ENCODE data around the gene GRM8.

- TF ChIP-seq MAX (IDR thresholded peaks at IDR 0.05), result no peak
- no peak for TF ChIP-seq EGR1 (IDR thresholded peaks at IDR 0.05)
- no peak for TF ChIP-seq REST (IDR thresholded peaks at IDR 0.05; ENCODE audit: low read depth)
- TF ChIP-seq TAF1 (IDR thresholded peaks at IDR 0.05; ENCODE audit: low read depth), result no peak
- no peak for TF ChIP-seq YY1 (IDR thresholded peaks at IDR 0.05; ENCODE audit: low read depth)
- no peak for TF ChIP-seq CEBPB (IDR thresholded peaks at IDR 0.05)
- no peak for TF ChIP-seq CREB1 (IDR thresholded peaks at IDR 0.05; ENCODE audit: low read depth)
- TF ChIP-seq NFIC (IDR thresholded peaks at IDR 0.05), result no peak
- TF ChIP-seq, protein P1, sequence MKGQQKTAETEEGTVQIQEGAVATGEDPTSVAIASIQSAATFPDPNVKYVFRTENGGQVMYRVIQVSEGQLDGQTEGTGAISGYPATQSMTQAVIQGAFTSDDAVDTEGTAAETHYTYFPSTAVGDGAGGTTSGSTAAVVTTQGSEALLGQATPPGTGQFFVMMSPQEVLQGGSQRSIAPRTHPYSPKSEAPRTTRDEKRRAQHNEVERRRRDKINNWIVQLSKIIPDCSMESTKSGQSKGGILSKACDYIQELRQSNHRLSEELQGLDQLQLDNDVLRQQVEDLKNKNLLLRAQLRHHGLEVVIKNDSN (IDR thresholded peaks at IDR 0.05), result no peak
- TF ChIP-seq EP300 (IDR thresholded peaks at IDR 0.05; ENCODE audit: borderline replicate concordance), result no peak
- TF ChIP-seq ZBTB7A (IDR thresholded peaks at IDR 0.05; ENCODE audit: low read depth), result no peak
Measured at GRCh38 chr7:126637538-126637937, 615.2 kb downstream of the GRM8 start.

Measured in Ishikawa (cell line).